Activated CD8-positive, alpha-beta T cell treated with anti-CD3 and anti-CD28 coated beads for 36 hours (primary cell): Measurements from ENCODE around the gene RABL6. TPM values are rescaled to one million over a fixed set of nuclear protein-coding genes. Genes with fewer than 3 reads are reported as not detected.
"Not testable (repeated sequence)": the region's sequence is repeated elsewhere in the genome, so short reads cannot be mapped to it uniquely, and the experiment has no call there.

Experiments used
- ATAC-seq: fragments of 200-7000 bp; cut with Tn5 transposase; one replicate; pipeline ENCODE4 v1.10.0; 2021; ENCODE audit warnings: mild to moderate bottlenecking, moderate library complexity
- CTCF ChIA-PET: fragments of 350-600 bp; sonication (Branson Sonifier 250); formaldehyde crosslinking; loops from one replicate; lab custom pipeline; 2021; ENCODE audit warnings: antibody characterized with exemption; lab: Charles Lee
- POLR2A ChIA-PET: fragments of 350-600 bp; sonication (Branson Sonifier 250); formaldehyde crosslinking; loops from one replicate; lab custom pipeline; 2021; ENCODE audit warnings: antibody characterized with exemption; lab: Charles Lee
- DNase-seq: peaks from one replicate; pipeline ENCODE4 v3.0.0-alpha.2; 2020
- H3K27ac Mint-ChIP-seq: one replicate; pipeline ENCODE4 v1.8.0; 2021; ENCODE audit warnings: mild to moderate bottlenecking, mixed read lengths
- H3K27me3 Mint-ChIP-seq: one replicate; pipeline ENCODE4 v1.8.0; 2021; ENCODE audit warnings: mixed read lengths
- H3K36me3 Mint-ChIP-seq: one replicate; pipeline ENCODE4 v1.8.0; 2021; ENCODE audit warnings: low read depth, mixed read lengths
- H3K4me1 Mint-ChIP-seq: one replicate; pipeline ENCODE4 v1.8.0; 2021; ENCODE audit warnings: low read depth, mixed read lengths
- H3K4me3 Mint-ChIP-seq: one replicate; pipeline ENCODE4 v1.8.0; 2021; ENCODE audit warnings: mild to moderate bottlenecking, moderate library complexity, mixed read lengths
- H3K9me3 Mint-ChIP-seq: one replicate; pipeline ENCODE4 v1.8.0; 2021; ENCODE audit warnings: mixed read lengths
- intact Hi-C: fragments of 100-400 bp; cut with micrococcal nuclease; formaldehyde crosslinking; loops from one replicate; pipeline ENCODE4 v1.10.0; 2022
- total RNA-seq, 2 experiments: library from RNA; stranded (reverse); gene quantifications; one replicate each; pipeline ENCODE4 v1.2.3, GENCODE V29; 2021
- TF ChIP-seq, protein P1 (sequence below): fragments of 200-600 bp; IDR thresholded peaks from one replicate; pipeline ENCODE4 v1.8.0; 2022; ENCODE audit warnings: antibody characterized with exemption, mild to moderate bottlenecking

RABL6 gene
- total RNA-seq, 2 experiments from 2014 or later = 85.6 to 86.6 TPM

DNA sequence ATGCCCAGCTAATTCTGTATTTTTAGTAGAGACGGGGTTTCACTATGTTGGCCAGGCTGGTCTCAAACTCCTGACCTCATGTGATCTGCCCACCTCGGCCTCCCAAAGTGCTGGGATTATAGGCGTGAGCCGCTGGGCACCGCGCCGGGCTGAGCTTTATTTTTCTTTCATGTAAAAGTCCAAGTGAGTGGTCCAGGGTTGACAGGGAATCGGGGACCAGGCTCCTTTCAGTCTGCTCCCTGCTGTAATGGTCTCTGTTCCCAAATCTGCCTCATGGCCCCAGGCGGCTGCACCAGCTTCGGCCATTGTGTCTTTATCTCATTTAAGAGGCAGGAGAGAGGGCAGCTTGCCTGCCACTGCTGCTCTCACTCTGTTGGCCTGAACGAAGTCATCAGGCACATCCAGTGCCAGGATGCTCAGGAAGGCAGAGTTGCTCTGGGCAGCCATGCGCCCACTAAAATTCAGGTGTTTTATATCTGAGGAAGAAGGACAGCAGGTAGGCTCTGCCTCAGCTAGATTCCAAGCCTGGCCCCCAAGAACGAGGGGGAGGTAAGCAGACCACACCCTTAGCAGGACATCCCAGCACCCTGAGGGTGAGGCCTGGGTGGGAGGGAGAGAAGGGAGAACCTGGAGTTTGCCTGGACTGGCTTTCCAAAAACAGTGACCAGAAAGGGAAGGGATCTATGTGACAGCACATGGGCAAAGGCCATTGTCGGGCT is 13.3 kb upstream of the RABL6 start:
- ChIA-PET POLR2A (interaction anchor here (0.8 to 2.0 kb wide), 2 partner anchors 12 to 292 kb away, joined by 3 to 10 read pairs; partner anchors contain the start of gene RABL6), CTCF (interaction anchor here (0.8 to 1.1 kb wide), 3 partner anchors 15 to 241 kb away, joined by 3 to 6 read pairs (median 3); no protein-coding TSS in a partner anchor)
- peaks cover 29% of the 10 kb centered on the region for H3K4me1 Mint-ChIP-seq
- no peaks in the 10 kb centered on the region for H3K9me3 Mint-ChIP-seq
- peaks cover 5% of the 10 kb centered on the region for H3K27me3 Mint-ChIP-seq
- TF ChIP-seq, protein P1, sequence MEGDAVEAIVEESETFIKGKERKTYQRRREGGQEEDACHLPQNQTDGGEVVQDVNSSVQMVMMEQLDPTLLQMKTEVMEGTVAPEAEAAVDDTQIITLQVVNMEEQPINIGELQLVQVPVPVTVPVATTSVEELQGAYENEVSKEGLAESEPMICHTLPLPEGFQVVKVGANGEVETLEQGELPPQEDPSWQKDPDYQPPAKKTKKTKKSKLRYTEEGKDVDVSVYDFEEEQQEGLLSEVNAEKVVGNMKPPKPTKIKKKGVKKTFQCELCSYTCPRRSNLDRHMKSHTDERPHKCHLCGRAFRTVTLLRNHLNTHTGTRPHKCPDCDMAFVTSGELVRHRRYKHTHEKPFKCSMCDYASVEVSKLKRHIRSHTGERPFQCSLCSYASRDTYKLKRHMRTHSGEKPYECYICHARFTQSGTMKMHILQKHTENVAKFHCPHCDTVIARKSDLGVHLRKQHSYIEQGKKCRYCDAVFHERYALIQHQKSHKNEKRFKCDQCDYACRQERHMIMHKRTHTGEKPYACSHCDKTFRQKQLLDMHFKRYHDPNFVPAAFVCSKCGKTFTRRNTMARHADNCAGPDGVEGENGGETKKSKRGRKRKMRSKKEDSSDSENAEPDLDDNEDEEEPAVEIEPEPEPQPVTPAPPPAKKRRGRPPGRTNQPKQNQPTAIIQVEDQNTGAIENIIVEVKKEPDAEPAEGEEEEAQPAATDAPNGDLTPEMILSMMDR = no peak
- intact Hi-C loops = no loop called here
- peaks cover 2% of the 10 kb centered on the region for H3K36me3 Mint-ChIP-seq
- DNase-seq (no peak), ATAC-seq (no peak)
- H3K4me3 Mint-ChIP-seq = no peak overlapping the region
- H3K27ac Mint-ChIP-seq = no peak overlapping the region

DNA sequence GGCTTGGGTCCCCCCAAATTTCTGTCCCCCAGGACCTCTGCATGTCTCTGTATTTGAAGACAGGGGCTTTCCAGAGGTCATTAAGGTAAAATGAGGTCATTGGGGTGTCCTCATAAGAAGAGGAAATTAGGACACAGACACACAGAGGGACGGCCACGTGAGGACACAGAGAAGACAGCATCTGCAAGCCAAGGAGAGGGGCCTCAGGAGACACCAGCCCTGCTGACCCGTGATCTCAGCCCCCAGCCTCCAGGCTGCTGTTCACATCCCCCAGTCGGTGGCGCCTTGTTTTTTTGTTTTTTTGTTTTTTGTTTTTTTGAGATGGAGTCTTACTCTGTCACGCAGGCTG is 12.8 kb upstream of the RABL6 start:
- H3K4me1 Mint-ChIP-seq = peaks cover 31% of the 10 kb centered on the region
- peaks cover 5% of the 10 kb centered on the region for H3K27me3 Mint-ChIP-seq
- TF ChIP-seq, protein P1 = no peak
- ChIA-PET CTCF (no interaction called here), POLR2A (no interaction called here)
- H3K27ac Mint-ChIP-seq = no peak overlapping the region
- H3K4me3 Mint-ChIP-seq = no peak overlapping the region
- no peak for ATAC-seq
- H3K36me3 Mint-ChIP-seq = peaks cover 2% of the 10 kb centered on the region
- no peaks in the 10 kb centered on the region for H3K9me3 Mint-ChIP-seq
- no peak for DNase-seq
- intact Hi-C loops = no loop called here

DNA sequence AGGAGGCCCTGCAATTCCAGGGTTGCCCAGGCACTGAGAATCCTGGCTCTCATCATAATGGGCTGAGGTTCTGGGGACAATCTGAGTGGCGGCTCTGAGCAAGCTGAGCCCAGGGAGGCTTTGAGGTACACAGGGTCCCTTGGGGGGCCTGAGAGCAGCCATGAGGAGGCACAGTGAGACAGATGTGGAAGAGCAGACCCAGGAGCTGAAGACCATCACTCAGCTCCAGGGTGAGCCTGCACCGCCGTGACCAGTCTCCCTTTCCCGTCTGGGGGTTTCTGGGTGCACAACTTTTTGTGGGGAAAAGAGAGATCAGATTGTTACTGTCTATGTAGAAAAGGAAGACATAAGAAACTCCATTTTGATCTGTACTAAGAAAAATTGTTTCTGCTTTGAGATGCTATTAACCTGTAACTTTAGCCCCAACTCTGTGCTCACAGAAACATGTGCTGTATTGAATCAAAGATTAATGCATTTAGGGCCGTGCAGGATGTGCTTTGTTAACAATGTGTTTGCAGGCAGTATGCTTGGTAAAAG is 11.4 kb upstream of the RABL6 start, which contains the start of gene CCDC183:
CCDC183 (plus strand) TSS at position 101 of the 537 bp plus-strand sequence; CDS start at position 161, 60 bp downstream.
- POLR2A ChIA-PET = interaction anchor here (0.9 kb wide), 1 partner anchor 188 kb away, joined by 3 read pairs; no protein-coding TSS in a partner anchor
- ATAC-seq (no peak), DNase-seq (no peak)
- intact Hi-C loops = no loop called here
- Mint-ChIP-seq H3K4me1 (peaks cover 36% of the 10 kb centered on the region), H3K27me3 (peaks cover 11% of the 10 kb centered on the region), H3K9me3 (no peaks in the 10 kb centered on the region), H3K4me3 (no peak within 1 kb of the TSS), H3K36me3 (peaks cover 2% of the 10 kb centered on the region), H3K27ac (no peak within 1 kb of the TSS)
- CTCF ChIA-PET = no interaction called here
- TF ChIP-seq, protein P1 = no peak

DNA sequence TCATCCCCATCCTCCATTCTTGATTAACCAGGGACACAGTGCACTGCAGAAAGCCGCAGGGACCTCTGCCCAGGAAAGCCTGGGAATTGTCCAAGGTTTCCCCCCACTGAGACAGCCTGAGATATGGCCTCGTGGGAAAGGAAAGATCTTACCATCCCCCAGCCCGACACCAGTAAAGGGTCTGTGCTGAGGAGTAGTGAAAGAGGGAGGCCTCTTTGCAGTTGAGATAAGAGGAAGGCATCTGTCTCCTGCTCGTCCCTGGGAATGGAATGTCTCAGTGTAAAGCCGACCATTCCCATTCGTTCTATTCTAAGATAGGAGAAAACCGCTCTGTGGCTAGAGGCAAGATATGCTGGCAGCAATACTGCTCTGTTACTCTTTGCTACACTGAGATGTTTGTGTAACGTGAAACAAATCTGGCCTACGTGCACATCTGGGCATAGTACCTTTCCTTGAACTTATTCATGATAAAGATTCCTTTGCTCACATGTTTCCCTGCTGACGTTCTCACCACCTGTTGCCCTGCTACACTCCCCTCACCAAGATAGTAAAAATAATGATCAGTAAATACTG is 10.9 kb upstream of the RABL6 start:
- H3K27ac Mint-ChIP-seq, ATAC-seq, H3K4me3 Mint-ChIP-seq, CTCF ChIA-PET, DNase-seq, H3K36me3 Mint-ChIP-seq, H3K9me3 Mint-ChIP-seq, intact Hi-C loops: not testable (repeated sequence)
- peaks cover 38% of the 10 kb centered on the region for H3K4me1 Mint-ChIP-seq
- peaks cover 11% of the 10 kb centered on the region for H3K27me3 Mint-ChIP-seq
- POLR2A ChIA-PET = interaction anchor here (0.9 kb wide), 1 partner anchor 188 kb away, joined by 3 read pairs; no protein-coding TSS in a partner anchor

DNA sequence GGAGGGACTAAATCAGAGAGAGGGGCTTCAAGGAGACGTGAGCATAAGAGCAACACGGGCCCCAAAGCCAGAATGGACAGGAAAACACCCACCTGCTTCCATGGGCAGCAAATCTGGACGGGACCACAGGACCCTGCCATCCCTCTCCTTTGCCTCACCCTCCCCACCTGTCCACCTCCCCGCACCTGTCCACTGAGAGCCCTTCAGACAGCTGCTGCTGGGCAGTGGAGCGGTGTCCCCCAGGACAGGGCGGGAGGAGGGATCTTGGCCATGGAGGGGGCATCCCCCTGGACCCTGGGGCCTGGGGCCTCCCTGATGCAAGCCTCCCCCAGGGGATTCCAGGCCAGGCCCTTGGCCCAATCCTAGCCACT is 9.1 kb upstream of the RABL6 start:
- H3K4me3 Mint-ChIP-seq = no peak overlapping the region
- no peak overlapping the region for H3K27ac Mint-ChIP-seq
- DNase-seq = no peak
- peaks cover 11% of the 10 kb centered on the region for H3K27me3 Mint-ChIP-seq
- CTCF ChIA-PET = interaction anchor here (1.1 to 2.0 kb wide), 2 partner anchors 44 to 236 kb away, joined by 3 to 7 read pairs; partner anchors contain the start of gene AJM1
- TF ChIP-seq, protein P1 = no peak
- H3K9me3 Mint-ChIP-seq = no peaks in the 10 kb centered on the region
- POLR2A ChIA-PET = interaction anchor here (0.8 to 1.5 kb wide), 2 partner anchors 58 to 70 kb away, joined by 3 to 4 read pairs; no protein-coding TSS in a partner anchor
- intact Hi-C loops = no loop called here
- ATAC-seq = no peak
- H3K4me1 Mint-ChIP-seq = peaks cover 28% of the 10 kb centered on the region
- no peaks in the 10 kb centered on the region for H3K36me3 Mint-ChIP-seq
